ENCODE measurements around the gene RNF150. TPM values are rescaled to one million over a fixed set of nuclear protein-coding genes. Genes with fewer than 3 reads are reported as not detected.

RNF150 gene
- total RNA-seq, 2 donors from 2014 or later = 11.7 to 12.3 TPM

- no peaks in the 10 kb centered on the region for H3K27me3 ChIP-seq (replicated peaks; ENCODE audit: insufficient read depth)
- intact Hi-C loops (cut with DNase I) = no loop called here
- no peak for TF ChIP-seq POLR2A (IDR thresholded peaks at IDR 0.05)
- TF ChIP-seq CTCF (IDR thresholded peaks at IDR 0.05) = no peak
- no peak for TF ChIP-seq POLR2AphosphoS5 (IDR thresholded peaks at IDR 0.05)
- no peaks in the 10 kb centered on the region for H3K36me3 ChIP-seq
- no peak overlapping the region for H3K27ac ChIP-seq
- 29% methylated on average over 7 of the region's 7 CpGs for WGBS
- no peak overlapping the region for H3K4me3 ChIP-seq
- H3K9me3 ChIP-seq = no peaks in the 10 kb centered on the region
- DNase-seq (ENCODE audit: low spot score) = no peak
- no peaks in the 10 kb centered on the region for H3K4me1 ChIP-seq (replicated peaks)
Observed at GRCh38 chr4:141047228-141047884, 85.9 kb downstream of the RNF150 start.

- Histone ChIP-seq H3K4me3 (no peak overlapping the region), H3K27ac (no peak overlapping the region), H3K9me3 (no peaks in the 10 kb centered on the region), H3K36me3 (no peaks in the 10 kb centered on the region), H3K4me1 (replicated peaks) (no peaks in the 10 kb centered on the region), H3K27me3 (replicated peaks; ENCODE audit: insufficient read depth) (no peaks in the 10 kb centered on the region)
- 40% methylated on average over 3 of the region's 3 CpGs for WGBS
- intact Hi-C loops (cut with DNase I) = no loop called here
- no peak for DNase-seq (ENCODE audit: low spot score)
- TF ChIP-seq POLR2AphosphoS5 (IDR thresholded peaks at IDR 0.05) = no peak
- no peak for TF ChIP-seq CTCF (IDR thresholded peaks at IDR 0.05)
- no peak for TF ChIP-seq POLR2A (IDR thresholded peaks at IDR 0.05)
Observed at GRCh38 chr4:141046255-141046654, 87.0 kb downstream of the RNF150 start.

DNA sequence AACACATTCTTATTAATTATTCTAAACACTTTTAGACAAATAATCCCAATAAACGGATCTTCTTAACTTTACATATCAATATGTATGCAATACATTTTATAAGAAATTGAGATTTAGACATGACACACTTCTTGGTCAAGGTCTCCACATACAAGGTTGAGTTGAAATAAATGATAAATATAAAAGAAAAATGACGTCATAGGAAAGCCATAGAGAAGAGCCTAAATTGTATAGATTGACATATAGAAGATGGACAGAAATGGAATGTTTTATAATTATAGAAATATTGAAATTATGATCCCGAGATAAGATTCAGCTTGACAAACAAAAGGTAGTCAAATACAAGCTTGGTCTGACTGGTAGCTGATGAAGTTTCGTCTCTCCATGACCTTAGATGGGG is 87.4 kb downstream of the RNF150 start:
- H3K27ac ChIP-seq = no peak overlapping the region

GRCh38 chr4:141041021-141041476 is 92.2 kb downstream of the RNF150 start:
- Histone ChIP-seq H3K27me3 (replicated peaks; ENCODE audit: insufficient read depth) (no peaks in the 10 kb centered on the region), H3K27ac (no peak overlapping the region), H3K36me3 (no peaks in the 10 kb centered on the region), H3K4me3 (no peak overlapping the region), H3K9me3 (no peaks in the 10 kb centered on the region), H3K4me1 (replicated peaks) (no peaks in the 10 kb centered on the region)
- WGBS = 19% methylated on average over 1 of the region's 1 CpG
- DNase-seq (ENCODE audit: low spot score) = no peak
- intact Hi-C loops (cut with DNase I) = no loop called here
- TF ChIP-seq CTCF (IDR thresholded peaks at IDR 0.05) = no peak
- no peak for TF ChIP-seq POLR2A (IDR thresholded peaks at IDR 0.05)
- no peak for TF ChIP-seq POLR2AphosphoS5 (IDR thresholded peaks at IDR 0.05)

More for the DNA sequence above, 87.4 kb downstream of the RNF150 start:
- no peak for TF ChIP-seq CTCF (IDR thresholded peaks at IDR 0.05)
- TF ChIP-seq POLR2A (IDR thresholded peaks at IDR 0.05) = no peak
- no peak for TF ChIP-seq POLR2AphosphoS5 (IDR thresholded peaks at IDR 0.05)
- WGBS = 91% methylated on average over 4 of the region's 4 CpGs
- H3K4me1 ChIP-seq (replicated peaks) = no peaks in the 10 kb centered on the region
- H3K9me3 ChIP-seq = no peaks in the 10 kb centered on the region
- no peak overlapping the region for H3K4me3 ChIP-seq
- no peaks in the 10 kb centered on the region for H3K36me3 ChIP-seq
- no peak for DNase-seq (ENCODE audit: low spot score)
- intact Hi-C loops (cut with DNase I) = no loop called here
- H3K27me3 ChIP-seq (replicated peaks; ENCODE audit: insufficient read depth) = no peaks in the 10 kb centered on the region

DNA sequence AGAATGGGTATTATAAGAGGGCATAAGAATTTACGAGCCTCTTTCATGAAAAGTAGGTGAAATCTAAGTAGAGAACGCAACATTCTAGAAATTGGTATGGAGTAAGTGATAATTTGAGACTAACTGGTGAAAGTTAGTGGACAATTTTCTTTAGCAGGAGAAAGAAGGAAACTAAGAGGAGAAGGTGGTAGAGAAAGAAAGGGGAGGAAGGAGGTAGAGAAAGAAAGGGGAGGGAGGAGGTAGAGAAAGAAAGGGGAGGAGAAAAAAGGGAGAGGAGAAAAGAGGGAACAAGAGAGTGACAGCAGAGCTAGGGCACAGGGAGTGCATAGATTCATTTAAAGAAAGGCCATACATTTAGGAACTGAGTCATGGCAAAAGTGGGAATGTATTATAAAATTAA is 94.1 kb downstream of the RNF150 start:
- TF ChIP-seq CTCF (IDR thresholded peaks at IDR 0.05) (no peak), POLR2AphosphoS5 (IDR thresholded peaks at IDR 0.05) (no peak), POLR2A (IDR thresholded peaks at IDR 0.05) (no peak)
- intact Hi-C loops (cut with DNase I) = no loop called here
- Histone ChIP-seq H3K27me3 (replicated peaks; ENCODE audit: insufficient read depth) (no peaks in the 10 kb centered on the region), H3K27ac (no peak overlapping the region), H3K4me3 (no peak overlapping the region), H3K4me1 (replicated peaks) (no peaks in the 10 kb centered on the region), H3K36me3 (no peaks in the 10 kb centered on the region), H3K9me3 (no peaks in the 10 kb centered on the region)
- WGBS = 100% methylated on average over 2 of the region's 2 CpGs
- DNase-seq (ENCODE audit: low spot score) = no peak
